Measurements from ENCODE around the gene HK2.

Gene HK2

GRCh38 chr2:74930811-74931486 is 97.0 kb downstream of the HK2 start:
- no peak for DNase-seq (ENCODE audit: low read depth in 2 of 3, low spot score in 1 of 3)

DNA sequence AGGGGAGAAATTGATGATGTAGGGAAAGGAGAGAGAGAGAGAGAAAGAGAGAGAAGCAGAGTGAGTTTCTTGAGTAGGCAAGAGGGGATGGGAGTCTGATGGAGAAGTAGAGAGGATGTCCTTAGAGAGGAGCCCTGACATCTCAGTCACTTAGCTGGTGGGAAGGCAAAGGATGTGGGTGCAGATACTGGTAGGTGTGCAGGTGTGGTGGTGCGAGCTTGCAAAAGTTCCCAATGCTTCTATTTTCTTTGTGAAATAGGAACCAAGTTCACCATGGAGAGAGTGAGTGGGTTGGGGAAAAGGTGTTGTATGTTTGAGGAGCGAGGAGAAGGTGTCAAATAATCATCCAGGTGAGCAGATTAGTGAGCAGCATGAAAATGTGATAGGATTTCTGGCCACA is 98.0 kb downstream of the HK2 start:
- DNase-seq (ENCODE audit: low read depth in 2 of 3, low spot score in 1 of 3), result no peak

- DNase-seq (ENCODE audit: low read depth in 2 of 3, low spot score in 1 of 3), result no peak
Observed at GRCh38 chr2:74935975-74936391, 102.1 kb downstream of the HK2 start.

- DNase-seq (ENCODE audit: low read depth in 2 of 3, low spot score in 1 of 3), result no peak
Observed at GRCh38 chr2:74937221-74937880, 103.4 kb downstream of the HK2 start.

DNA sequence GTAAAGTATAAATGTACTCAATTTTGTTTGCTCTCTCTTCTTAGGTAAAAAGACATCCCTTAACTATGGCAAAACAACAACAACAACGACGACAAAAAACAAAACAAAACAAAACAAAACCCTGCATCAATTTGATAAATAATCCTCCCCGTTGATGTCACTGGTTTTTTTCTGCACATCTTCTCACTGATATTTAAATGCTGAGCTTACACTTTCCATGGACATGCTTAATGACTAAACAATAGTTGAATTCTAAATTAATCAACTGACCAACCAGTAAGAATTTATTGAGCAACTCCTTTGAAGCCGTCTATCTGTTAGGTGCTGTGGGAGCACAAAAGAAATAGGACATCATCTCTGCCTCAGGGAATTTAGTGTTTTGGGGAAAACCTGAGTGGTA is 104.3 kb downstream of the HK2 start:
- DNase-seq (ENCODE audit: low read depth in 2 of 3, low spot score in 1 of 3), result no peak

DNA sequence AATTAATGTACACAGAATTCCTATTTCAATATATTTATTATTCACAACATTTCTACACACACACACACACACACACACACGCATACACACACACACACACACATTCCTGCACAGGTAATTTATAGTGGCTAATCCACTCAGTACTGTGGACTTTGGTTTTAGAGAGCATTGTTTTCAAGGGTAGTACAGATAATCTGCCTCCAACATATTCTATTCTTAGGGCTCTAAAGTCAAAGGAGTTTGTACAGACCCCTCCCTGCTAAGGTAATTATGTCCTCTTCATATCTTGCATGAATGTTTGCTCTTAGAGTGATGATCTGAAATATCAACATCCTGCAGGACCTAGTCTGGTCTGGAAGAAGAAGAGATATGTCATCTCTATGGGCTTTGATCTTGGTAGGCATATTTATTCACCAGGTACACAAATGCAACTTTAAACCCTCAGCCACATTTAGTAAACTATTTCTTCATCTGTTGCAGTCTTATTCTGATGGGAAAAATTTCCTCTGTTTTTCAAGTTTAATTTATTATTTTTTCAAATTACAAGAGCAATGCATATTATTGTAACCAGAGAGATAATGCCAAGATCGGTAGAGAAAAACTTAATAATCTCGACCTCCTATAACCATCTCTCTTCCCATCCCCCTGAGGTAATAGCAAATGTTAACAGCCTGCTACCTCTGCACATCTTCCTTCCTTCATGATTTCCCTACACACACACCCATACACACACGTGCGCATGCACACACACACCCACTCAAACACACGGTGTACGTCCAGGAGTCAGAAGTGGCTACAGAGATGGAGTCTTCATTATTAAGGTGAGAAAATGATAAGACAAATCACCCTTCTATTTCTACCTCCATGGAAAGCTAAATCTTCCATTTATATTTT is 106.2 kb downstream of the HK2 start:
- no peak for DNase-seq (ENCODE audit: low read depth in 2 of 3, low spot score in 1 of 3)

DNA sequence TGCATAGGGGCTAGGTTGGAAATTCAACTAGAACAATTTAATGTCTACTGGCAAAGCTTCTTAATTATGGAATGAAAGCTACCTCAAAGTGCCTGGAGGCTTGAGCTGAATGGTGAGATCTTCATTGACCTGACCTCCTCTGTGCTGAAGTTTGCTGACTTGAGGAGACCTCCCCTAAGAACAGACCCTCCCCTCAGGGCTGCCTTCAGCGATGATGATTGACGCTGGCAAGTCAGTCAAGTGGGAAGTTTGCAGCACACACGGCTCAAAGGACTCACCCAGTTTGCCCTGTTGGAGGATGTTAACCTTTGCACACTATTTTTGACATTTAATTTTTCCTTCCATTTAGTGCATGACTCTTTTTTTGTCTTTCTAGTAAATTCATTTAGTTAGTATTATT is 107.4 kb downstream of the HK2 start:
- DNase-seq (ENCODE audit: low read depth in 2 of 3, low spot score in 1 of 3), result no peak

- DNase-seq (ENCODE audit: low read depth in 2 of 3, low spot score in 1 of 3), result no peak
Observed at GRCh38 chr2:74942263-74942662, 108.3 kb downstream of the HK2 start.
